ENCODE data around the gene KMT5C.
"Not testable (repeated sequence)": the region's sequence is repeated elsewhere in the genome, so short reads cannot be mapped to it uniquely, and the experiment has no call there.

KMT5C gene

DNA sequence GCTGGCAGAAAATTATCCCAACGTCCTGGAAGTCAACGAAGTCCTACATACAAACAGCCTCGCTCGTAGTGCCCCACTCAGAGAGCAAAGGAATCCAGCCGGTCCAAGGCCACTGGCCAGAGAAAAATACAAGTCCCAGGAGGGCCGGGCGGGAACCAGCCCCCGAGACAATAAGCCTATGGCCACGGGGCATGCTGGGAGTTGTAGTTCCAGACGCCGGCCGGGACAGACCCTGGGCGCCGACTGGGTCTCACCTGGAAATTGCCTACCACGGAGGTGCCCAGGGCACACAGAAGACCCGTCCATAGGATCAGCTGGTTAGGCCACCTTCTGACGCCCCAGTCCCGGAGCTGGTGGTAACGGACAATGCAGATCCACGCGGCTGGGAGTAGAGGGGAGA, 19.9 kb upstream of the KMT5C start:
- DNase-seq = no peak

DNA sequence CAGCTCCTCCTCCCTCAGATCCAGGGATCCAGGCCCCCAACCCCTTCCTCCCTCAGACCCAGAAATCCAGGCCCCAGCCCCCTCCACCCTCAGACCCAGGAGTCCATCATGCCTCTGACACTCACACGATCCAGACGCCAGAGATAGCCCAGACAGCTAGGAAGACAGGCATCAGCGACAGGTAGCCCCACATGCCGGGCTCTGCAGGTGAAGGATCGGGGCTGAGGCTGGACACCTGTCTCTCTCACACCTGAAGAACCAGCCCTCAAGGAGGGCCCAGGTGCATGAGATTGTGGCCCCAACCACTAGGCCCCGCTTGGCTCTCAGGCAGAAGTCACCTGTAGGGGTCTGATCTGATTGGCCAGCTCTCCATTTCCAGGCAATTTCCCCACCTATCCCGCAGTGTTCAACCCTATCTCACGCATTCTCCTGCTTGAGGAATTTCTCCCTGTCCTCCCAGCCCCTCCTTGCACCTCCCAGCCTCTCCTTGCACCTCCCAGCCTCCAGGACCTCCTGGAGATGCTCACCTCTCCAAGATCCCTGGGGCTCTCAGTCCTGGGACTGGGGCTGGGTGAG, 18.7 kb upstream of the KMT5C start:
- DNase-seq = no peak

DNA sequence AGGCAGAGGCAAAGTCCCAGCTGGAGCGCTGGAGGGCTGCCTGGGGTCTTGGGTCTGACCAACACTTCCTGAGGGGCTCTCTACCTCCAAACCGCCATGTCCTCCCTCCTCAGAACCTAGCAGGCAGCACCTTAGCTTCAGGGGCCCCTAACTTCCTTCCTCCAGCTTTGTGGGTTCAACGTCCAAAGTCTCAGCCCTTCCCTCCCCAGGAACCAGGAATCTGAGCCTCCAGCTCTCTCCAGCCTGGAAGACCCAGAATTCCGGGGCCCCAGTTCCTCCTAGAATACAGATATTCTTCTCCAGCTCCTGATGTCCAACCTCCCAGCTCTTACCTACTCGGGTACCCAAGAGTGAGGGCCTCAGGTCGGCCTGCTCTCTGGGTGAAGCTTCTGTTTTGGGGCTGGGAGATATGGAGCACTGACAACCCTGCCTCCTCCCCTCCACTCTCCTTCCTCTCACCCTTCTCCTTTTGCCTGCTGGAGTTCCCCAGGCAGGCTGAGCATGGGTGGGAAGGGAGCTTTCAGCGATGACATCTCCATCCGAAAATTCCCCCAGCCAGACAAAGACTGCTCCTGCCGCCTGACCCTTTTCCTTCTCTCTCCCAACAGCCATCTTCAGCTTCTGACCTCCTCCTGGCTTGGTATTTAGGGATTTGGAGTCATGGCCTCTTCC, 18.1 kb upstream of the KMT5C start:
- DNase-seq = no peak

DNA sequence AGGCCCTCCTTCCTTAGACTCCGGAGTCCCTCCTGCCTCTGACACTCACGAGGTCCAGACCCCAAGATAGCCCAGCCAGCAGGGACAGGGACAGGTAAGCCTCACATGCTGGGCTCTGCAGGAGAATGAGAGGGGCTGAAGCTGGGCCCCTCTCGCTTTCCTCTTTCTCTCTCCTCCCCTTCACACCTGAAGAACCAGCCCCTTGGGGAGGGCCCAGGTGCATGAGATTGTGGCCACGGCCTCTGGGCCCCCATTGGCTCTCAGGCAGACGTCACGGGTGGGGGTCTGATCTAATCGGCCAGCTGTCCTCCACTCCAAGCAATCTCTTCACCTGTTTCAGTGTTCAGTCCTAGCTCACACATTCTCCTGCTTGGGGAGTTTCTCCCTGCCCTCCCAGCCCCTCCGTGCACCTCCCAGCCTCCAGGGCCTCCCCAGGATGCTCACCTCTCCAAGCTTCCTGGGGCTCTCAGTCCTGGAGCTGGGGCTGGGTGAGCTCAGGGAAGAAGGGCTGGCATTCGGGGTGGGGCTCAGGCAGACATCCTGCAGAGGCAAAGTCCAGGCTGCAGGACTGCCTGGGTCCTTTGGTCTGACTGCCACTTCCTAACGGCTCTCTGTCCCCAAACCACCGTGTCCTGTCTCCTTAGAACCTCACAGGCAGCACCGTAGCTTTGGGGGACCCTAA, 17.3 kb upstream of the KMT5C start:
- no peak for DNase-seq

- DNase-seq = no peak
Observed at GRCh38 chr19:55324662-55325061, 15.0 kb upstream of the KMT5C start.

DNA sequence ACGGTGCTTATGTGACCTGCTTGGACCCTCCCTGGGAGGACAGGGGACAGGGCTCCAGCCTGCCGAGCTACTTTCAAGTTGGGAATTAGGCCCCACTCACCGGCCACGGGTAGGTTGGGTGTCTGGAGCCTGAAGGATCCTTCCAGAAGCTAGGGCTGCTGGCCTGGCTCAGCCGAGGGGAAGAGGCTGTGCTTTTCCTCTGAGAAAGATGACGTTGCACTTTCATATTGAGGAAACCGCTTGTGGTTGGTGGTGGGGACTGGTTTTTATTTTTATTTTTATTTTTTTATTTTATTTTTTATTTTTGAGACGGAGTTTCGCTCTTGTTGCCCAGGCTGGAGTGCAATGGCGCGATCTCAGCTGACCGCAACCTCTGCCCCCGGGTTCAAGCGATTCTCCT, 14.5 kb upstream of the KMT5C start, which contains the start of gene TMEM150B:
Gene TMEM150B, minus strand, starts transcription at position 170 of the 400 bp plus-strand sequence. CDS start 4,305 bp downstream, outside the sequence.
- DNase-seq = no peak

DNA sequence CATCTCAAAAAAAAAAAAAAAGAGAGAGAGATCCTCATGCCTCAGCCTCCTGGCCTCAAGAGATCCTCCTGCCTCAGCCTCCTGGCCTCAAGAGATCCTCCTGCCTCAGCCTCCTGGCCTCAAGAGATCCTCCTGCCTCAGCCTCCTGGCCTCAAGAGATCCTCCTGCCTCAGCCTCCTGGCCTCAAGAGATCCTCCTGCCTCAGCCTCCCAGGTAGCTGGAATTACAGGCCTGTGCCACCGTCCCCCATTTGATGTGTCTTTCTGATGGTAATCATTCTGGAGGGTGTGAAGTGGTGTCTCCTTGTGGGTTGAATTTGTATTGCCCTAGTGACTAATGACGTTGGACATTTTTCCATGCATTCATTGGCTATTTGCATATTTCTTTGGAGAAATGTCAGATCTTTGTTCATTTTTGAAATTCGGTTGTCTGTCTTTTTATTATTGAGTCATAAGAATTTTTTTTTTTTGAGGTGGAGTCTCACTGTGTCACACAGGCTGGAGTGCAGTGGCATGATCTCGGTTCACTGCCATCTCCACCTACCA, 10.8 kb upstream of the KMT5C start:
- DNase-seq = peak; percentile 22

DNA sequence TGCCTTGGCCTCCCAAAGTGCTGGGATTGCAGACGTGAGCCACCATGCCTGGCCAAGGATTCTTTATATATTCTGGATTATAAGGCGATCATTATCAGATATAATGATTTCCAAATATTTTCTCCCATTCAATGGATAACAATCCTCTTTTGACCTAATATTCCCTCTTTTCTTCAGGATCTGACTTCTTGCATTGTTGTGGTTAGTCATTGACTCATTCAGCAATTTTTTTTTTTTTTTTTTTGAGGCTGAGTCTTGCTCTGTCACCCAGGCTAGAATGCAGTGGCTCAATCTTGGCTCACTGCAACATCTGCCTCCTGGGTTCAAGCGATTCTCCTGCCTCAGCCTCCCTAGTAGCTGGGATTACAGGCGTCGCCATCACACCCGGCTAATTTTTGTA, 9.9 kb upstream of the KMT5C start:
- DNase-seq = not testable (repeated sequence)

DNA sequence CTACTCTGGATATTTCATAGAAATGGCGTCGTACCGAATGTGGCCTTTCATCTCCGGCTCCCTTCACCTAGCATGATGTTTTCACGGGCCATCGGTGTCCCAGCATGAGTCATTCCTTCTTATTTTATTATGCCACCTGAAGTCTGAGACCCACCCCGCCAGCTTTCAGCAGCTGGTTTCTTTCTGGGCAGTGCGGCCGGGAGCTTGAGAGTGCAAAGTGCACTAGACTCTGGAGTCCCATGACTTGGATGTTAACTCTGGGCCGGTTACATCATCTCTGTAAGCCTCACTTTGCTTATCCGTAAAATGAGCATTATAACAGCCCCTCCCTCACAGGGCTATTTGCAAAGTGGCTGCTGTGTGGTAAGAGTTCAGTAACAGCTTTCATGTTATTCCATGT, 5.8 kb upstream of the KMT5C start:
- no peak for DNase-seq

DNA sequence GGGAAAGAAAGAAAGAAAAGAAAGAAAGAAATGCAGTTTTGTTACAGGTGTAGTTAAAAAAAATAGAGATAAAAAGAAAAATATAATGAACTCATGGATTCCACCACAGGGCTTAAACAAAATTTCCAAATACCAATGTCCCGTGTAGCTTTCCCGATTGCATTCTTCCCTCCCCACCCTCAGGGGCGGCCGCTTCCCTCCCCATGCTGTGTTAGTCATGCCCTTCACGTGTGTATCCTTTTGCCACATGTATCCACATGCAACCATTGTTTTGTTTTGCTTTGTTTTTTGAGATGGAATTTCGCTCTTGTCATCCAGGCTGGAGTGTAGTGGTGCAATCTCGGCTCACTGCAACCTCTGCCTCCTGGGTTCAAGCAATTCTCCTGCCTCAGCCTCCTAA, 3.6 kb upstream of the KMT5C start:
- DNase-seq = no peak

DNA sequence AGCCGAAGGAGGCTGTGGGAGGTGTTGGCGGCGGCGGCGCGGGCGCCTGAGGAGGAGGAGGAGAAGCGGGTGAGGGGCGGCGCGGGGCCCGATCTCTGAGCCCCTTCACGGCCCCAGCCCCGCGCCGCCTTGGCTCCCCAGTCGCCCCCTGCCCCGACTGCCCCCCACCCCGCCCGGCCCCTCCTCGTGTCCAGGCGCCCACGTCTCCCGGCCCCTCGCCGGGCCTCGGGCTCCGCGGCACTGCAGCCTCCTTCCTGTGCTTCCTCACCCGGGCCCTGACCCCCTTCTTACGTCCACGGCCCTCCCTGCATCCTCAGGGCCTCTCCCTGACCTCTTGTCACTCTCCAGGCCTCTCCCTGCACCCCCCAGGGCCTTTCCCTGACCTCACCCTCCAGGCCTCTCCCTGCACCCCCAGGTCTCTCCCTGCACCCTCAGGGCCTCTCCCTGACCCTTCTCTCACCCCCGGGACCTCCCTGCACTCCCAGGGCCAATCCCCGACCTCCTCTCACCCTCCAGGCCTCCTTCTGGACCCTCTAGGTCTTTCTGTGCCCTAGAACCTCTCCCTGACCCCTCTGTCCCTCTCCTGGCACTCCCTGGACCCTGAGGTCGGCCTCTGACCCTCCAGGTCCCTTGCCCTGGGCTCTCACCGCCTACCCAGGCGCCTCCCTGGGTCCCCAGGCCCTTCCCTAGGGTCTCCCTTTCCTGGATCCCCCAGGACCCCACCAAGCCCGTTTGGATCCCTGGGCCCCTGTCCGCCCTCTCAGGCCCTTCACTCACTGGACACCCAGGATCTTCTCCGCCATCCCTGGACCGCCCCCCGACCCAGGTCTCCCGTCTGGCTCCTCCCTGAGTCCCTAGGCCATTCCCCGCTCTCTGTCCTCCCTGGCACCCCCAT, 460 bp downstream of the KMT5C start:
- no peak for DNase-seq

DNA sequence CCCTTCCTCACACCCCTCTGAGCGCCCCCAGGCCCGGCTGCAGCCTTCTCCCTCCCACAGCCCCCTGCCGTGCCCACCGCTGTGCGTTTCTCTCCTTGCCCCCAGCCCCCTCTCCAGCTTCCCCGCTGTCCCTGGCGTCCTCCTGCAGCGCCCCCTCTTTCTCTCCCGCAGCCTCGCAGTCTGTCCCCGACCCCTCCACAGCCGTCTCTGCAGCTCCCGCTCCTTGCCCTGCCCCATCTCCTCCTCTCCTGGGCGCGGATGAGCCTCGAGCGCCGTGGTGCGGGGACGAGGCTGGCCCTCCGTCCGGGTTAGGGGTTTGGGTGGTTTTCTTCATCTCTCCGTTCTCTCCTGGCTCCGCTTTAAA, 1.1 kb downstream of the KMT5C start:
- no peak for DNase-seq

- peak; percentile 5 for DNase-seq
Observed at GRCh38 chr19:55341171-55341588, 1.5 kb downstream of the KMT5C start.

GRCh38 chr19:55341595-55342531, 2.2 kb downstream of the KMT5C start:
- no peak for DNase-seq

- peak; percentile 12 for DNase-seq
Observed at GRCh38 chr19:55344444-55344843, 4.8 kb downstream of the KMT5C start.

- no peak for DNase-seq
Observed at GRCh38 chr19:55345101-55345817, 5.6 kb downstream of the KMT5C start.

DNA sequence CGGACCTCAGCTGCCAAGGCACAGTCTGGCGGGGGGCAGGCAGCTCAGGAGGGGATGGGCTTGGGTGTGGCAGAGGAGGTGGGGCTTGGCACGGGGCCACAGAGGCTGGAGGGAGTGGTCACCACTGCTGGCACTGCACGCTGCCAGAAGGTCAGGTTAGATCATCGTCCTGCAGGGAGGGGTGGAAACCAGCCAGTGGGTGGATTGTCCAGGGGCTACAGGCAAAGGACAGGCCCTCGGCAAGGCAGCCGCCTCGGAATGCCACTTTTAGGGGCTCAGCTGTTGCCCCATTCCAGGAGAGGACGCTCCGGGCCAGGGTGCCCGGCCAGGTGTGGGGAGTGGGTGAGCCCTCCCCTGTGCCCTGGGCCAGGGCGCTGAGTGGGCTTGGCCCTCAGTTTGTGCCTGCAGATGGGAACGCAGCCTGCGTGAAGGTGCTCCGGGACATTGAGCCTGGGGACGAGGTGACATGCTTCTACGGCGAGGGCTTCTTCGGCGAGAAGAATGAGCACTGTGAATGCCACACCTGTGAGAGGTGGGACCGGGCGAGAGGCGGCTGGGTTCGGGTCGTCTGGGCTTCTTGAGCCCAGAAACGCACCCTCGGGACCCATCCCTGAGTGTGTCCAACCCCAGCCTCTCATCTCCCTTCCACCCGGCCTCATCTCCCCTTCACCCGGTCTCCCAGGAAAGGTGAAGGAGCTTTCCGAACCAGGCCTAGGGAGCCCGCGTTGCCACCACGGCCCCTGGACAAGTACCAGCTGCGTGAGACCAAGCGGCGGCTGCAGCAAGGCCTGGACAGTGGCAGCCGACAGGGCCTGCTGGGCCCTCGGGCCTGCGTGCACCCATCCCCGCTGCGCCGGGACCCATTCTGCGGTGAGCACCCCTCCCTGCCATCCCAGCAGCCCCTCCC, 6.4 kb downstream of the KMT5C start:
- DNase-seq = no peak

DNA sequence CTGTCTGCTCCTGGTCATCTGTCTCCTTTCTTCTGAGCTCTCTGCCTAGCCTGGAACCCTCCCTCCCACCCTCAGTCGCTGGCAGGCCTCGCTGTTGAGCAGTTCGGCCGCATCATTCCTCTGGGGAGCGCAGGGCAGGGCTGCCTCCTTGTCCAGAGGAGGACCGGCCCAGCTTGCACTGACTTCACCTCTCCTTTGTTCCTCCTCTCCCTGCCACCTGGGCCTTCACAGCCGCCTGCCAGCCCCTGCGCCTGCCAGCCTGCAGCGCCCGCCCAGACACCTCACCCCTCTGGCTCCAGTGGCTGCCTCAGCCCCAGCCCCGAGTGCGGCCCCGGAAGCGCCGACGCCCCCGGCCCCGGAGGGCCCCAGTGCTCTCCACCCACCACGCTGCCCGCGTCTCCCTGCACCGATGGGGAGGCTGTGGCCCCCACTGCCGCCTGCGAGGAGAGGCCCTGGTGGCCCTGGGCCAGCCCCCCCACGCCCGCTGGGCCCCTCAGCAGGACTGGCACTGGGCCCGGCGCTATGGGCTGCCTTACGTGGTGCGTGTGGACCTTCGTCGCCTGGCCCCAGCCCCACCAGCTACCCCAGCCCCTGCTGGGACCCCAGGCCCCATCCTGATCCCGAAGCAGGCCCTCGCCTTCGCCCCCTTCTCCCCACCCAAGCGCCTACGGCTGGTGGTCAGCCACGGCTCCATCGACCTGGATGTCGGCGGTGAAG, 7.2 kb downstream of the KMT5C start:
- no peak for DNase-seq

DNA sequence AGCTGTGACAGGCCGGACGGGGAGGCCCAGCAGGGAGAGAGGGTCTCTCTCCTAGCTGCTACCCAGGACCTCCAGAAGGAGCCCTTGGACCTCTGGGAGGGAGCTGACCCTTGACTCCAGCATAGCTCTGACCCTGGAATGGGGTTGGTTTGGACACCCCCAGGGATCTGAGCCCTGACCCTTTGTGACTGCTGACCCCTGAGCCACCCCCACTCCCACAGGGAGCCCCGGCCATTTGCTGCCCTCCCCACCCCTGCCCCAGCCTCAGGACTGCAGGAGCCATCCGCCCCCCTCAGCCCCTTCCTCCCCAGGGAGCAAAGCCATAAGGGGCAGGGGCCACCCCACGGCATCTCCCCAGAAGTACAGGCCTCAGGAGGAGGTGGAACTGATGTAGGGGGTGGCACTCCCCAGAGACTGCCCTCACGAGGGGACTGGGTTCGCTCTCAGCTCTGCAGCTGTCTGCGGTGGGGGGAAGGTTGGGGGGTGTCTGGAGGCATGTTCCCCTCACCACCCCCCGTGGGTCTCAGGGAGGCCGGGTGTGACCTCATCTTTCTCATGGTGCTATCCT, 7.8 kb downstream of the KMT5C start:
- DNase-seq = no peak

Data from NCI-H446 treated with DMSO at 0.1 percent for 48 hours (cell line).